Activated naive CD4-positive, alpha-beta T cell treated with anti-CD3 and anti-CD28 coated beads, Interleukin-2, amount 50 U/mL, for 24 hours (primary cell): ENCODE results near the gene DMXL2.
"Not testable (repeated sequence)": the region's sequence is repeated elsewhere in the genome, so short reads cannot be mapped to it uniquely, and the experiment has no call there.

Experiments
- H3K27ac Mint-ChIP-seq: one replicate; pipeline ENCODE4 v1.8.0; 2021; ENCODE audit warnings: mild to moderate bottlenecking, mixed read lengths
- H3K27me3 Mint-ChIP-seq: one replicate; pipeline ENCODE4 v1.8.0; 2021; ENCODE audit warnings: mixed read lengths
- H3K36me3 Mint-ChIP-seq: one replicate; pipeline ENCODE4 v1.8.0; 2021; ENCODE audit warnings: mixed read lengths
- H3K4me1 Mint-ChIP-seq: one replicate; pipeline ENCODE4 v1.8.0; 2021; ENCODE audit warnings: mixed read lengths
- H3K4me3 Mint-ChIP-seq: one replicate; pipeline ENCODE4 v1.8.0; 2021; ENCODE audit warnings: mild to moderate bottlenecking, mixed read lengths
- H3K9me3 Mint-ChIP-seq: one replicate; pipeline ENCODE4 v1.8.0; 2021; ENCODE audit warnings: mixed read lengths

The DMXL2 gene, protein sequence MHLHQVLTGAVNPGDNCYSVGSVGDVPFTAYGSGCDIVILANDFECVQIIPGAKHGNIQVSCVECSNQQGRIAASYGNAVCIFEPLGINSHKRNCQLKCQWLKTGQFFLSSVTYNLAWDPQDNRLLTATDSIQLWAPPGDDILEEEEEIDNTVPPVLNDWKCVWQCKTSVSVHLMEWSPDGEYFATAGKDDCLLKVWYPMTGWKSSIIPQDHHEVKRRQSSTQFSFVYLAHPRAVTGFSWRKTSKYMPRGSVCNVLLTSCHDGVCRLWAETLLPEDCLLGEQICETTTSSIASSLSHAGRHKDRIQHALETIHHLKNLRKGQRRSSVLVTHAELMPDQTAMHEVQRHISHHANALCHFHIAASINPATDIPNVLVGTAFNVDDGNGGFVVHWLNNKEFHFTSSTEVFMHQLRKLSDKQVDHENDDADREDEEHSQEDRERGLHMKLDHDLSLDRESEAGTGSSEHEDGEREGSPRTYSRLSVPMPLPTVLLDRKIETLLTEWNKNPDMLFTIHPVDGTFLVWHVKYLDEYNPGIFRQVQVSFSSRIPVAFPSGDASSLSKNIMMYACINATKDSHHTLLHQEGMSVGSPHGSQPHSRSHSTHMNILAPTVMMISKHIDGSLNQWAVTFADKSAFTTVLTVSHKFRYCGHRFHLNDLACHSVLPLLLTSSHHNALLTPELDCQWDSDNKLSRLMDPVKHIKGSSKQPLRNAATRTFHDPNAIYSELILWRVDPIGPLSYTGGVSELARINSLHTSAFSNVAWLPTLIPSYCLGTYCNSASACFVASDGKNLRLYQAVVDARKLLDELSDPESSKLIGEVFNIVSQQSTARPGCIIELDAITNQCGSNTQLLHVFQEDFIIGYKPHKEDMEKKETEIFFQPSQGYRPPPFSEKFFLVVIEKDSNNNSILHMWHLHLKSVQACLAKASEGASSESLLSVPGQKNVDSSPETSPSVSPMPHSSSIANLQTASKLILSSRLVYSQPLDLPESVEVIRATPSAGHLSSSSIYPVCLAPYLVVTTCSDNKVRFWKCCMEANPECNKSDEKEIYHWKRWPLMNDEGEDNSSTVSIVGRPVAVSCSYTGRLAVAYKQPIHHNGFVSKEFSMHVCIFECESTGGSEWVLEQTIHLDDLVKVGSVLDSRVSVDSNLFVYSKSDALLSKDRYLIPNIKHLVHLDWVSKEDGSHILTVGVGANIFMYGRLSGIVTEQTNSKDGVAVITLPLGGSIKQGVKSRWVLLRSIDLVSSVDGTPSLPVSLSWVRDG (N-terminal part only)

DNA sequence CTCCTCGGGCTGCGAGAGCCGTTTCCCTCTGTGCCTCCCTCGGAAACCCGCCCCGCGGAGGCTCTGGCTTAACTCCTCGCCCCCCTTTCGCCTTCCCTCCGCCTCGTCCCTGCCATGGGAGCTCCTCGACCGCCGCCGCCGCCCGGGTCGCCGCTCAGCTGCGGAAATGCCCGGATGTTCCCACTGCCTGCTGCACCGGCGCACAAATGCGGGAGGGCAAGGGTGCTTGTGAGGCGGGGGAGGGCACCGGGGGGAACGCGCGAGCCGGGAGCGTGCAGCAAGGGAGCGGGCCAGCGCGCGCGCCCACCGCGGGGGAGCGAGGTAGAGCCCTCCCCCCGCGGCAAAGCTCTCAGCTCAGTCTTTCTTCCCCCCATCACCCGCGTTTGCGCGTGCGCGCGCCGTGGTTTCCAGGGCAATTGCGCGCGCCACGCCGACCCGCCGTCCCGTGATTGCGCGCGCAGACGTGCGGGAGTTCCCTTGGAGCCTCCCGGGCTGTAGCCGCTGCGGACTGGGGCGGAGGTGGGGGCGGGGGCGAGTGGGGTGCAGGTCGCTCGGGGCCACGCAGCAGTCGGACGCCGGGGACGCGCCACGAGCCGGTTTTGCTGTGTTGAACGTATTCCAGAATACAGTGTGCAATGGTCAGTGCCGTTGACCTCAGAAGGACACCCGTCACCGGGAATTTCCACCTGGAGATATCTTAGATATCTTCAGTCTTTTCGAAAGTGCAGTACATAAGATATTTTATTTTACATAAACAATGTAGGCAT lies at the start of gene DMXL2:
TSS of gene DMXL2 (minus strand) at position 168 of the 767 bp plus-strand sequence. CDS start 226 bp downstream, outside the sequence.
- Mint-ChIP-seq H3K9me3 (no peaks in the 10 kb centered on the region), H3K27ac (peak within 1 kb of the TSS; percentile 83), H3K27me3 (peaks cover 2% of the 10 kb centered on the region), H3K4me1 (peaks cover 29% of the 10 kb centered on the region), H3K36me3 (no peaks in the 10 kb centered on the region), H3K4me3 (peak within 1 kb of the TSS; percentile 90)

- Mint-ChIP-seq H3K27me3 (peaks cover 10% of the 10 kb centered on the region), H3K36me3 (no peaks in the 10 kb centered on the region), H3K4me3 (no peak overlapping the region)
Observed at GRCh38 chr15:51672155-51672687, 49.6 kb upstream of the DMXL2 start.

GRCh38 chr15:51669381-51669780 lies 46.8 kb upstream of the DMXL2 start:
- Mint-ChIP-seq H3K4me3 (no peak overlapping the region), H3K36me3 (no peaks in the 10 kb centered on the region), H3K9me3 (no peaks in the 10 kb centered on the region), H3K27ac (no peak overlapping the region), H3K27me3 (peaks cover 10% of the 10 kb centered on the region), H3K4me1 (no peaks in the 10 kb centered on the region)

More at GRCh38 chr15:51672155-51672687, 49.6 kb upstream of the DMXL2 start:
- Mint-ChIP-seq H3K9me3 (no peaks in the 10 kb centered on the region), H3K4me1 (no peaks in the 10 kb centered on the region), H3K27ac (no peak overlapping the region)

DNA sequence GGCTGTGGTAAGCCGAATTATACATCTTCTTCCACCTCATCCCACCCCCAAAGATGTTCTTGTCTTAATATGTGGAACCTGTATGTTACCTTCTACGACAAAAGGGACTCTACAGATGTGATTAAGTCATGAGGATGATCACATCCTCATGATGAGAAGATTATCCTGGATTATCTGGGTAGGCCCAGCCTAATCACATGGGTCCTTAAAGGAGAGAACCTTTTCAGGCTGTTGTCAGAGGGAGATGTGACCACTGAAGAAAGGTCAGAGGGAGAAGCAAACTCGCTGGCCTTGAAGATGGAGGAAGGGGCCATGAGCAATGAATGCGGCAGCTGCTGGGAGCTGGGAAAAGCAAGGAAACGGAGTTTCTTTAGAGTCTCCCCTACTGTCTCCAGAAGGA lies 45.9 kb upstream of the DMXL2 start:
- H3K4me3 Mint-ChIP-seq, result no peak overlapping the region
- H3K9me3 Mint-ChIP-seq, result no peaks in the 10 kb centered on the region
- no peaks in the 10 kb centered on the region for H3K4me1 Mint-ChIP-seq
- no peaks in the 10 kb centered on the region for H3K36me3 Mint-ChIP-seq
- no peak overlapping the region for H3K27ac Mint-ChIP-seq
- H3K27me3 Mint-ChIP-seq, result peaks cover 10% of the 10 kb centered on the region

- H3K27me3 Mint-ChIP-seq, result peaks cover 9% of the 10 kb centered on the region
- H3K9me3 Mint-ChIP-seq, result no peaks in the 10 kb centered on the region
- H3K27ac Mint-ChIP-seq, result no peak overlapping the region
- H3K4me3 Mint-ChIP-seq, result no peak overlapping the region
- no peaks in the 10 kb centered on the region for H3K4me1 Mint-ChIP-seq
- H3K36me3 Mint-ChIP-seq, result no peaks in the 10 kb centered on the region
Observed at GRCh38 chr15:51667478-51667877, 44.9 kb upstream of the DMXL2 start.

DNA sequence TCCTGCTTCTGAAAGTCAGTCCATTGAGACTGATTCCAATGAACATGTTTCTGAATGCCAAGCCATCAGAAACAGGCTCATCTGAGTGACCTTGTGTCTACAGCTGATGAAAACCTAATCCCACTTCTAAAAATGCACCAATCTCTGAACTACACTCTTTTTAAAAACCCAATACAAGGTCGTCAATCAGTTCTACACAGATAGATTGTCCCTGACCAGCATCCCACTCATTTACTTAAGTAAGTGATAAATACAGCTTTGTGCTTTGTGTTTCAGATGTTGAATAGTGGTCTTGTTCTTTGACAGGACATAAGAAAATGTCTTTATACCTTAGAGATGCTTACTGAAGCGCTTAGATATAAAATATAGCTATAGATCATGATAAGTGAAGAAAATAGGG lies 38.5 kb upstream of the DMXL2 start:
- H3K9me3 Mint-ChIP-seq, result no peaks in the 10 kb centered on the region
- H3K4me1 Mint-ChIP-seq, result no peaks in the 10 kb centered on the region
- no peak overlapping the region for H3K27ac Mint-ChIP-seq
- no peaks in the 10 kb centered on the region for H3K27me3 Mint-ChIP-seq
- no peaks in the 10 kb centered on the region for H3K36me3 Mint-ChIP-seq
- no peak overlapping the region for H3K4me3 Mint-ChIP-seq

GRCh38 chr15:51658664-51659063 lies 36.1 kb upstream of the DMXL2 start:
- H3K36me3 Mint-ChIP-seq, result no peaks in the 10 kb centered on the region
- no peak overlapping the region for H3K4me3 Mint-ChIP-seq
- H3K9me3 Mint-ChIP-seq, result no peaks in the 10 kb centered on the region
- no peaks in the 10 kb centered on the region for H3K27me3 Mint-ChIP-seq
- no peak overlapping the region for H3K27ac Mint-ChIP-seq
- H3K4me1 Mint-ChIP-seq, result no peaks in the 10 kb centered on the region

DNA sequence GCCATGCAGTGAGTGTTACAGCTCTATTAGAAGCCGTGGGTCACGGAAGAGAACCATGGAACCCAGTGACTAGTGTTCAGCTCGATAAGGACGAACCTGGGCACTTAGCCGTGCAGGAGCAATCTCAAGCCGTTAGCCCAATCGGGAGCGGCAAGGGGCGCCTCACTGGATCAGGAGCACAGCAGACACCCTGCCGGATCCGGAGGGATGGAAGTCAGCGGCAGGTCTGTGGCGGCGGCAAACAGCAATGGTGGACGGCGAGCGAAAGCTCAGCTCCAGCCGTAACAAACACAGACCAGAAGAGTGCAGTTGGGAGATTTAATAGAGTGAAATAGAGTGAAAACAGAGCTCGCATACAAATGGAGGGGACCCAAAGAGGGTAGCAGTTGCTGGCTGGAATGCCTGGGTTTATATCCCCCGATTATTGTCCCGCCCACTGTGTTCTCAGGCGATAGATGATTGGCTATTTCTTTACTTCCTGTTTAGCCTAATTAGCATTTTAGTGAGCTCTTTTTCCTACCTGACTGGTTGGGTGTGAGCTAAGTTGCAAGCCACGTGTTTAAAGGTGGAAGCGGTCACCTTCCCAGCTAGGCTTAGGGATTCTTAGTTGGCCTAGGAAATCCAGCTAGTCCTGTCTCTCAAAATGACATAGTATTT lies 33.0 kb upstream of the DMXL2 start:
- not testable (repeated sequence) for H3K36me3 Mint-ChIP-seq, H3K27me3 Mint-ChIP-seq, H3K4me1 Mint-ChIP-seq, H3K27ac Mint-ChIP-seq, H3K4me3 Mint-ChIP-seq, H3K9me3 Mint-ChIP-seq

- H3K27ac Mint-ChIP-seq, result no peak overlapping the region
- H3K4me1 Mint-ChIP-seq, result no peaks in the 10 kb centered on the region
- no peak overlapping the region for H3K4me3 Mint-ChIP-seq
- H3K27me3 Mint-ChIP-seq, result no peaks in the 10 kb centered on the region
- no peaks in the 10 kb centered on the region for H3K36me3 Mint-ChIP-seq
- no peaks in the 10 kb centered on the region for H3K9me3 Mint-ChIP-seq
Observed at GRCh38 chr15:51652084-51652668, 29.6 kb upstream of the DMXL2 start.

GRCh38 chr15:51649659-51650521 lies 27.3 kb upstream of the DMXL2 start:
- Mint-ChIP-seq H3K4me1 (no peaks in the 10 kb centered on the region), H3K27ac (no peak overlapping the region), H3K36me3 (no peaks in the 10 kb centered on the region), H3K9me3 (no peaks in the 10 kb centered on the region), H3K4me3 (no peak overlapping the region), H3K27me3 (no peaks in the 10 kb centered on the region)

- not testable (repeated sequence) for H3K36me3 Mint-ChIP-seq, H3K4me3 Mint-ChIP-seq, H3K27me3 Mint-ChIP-seq, H3K4me1 Mint-ChIP-seq, H3K9me3 Mint-ChIP-seq, H3K27ac Mint-ChIP-seq
Observed at GRCh38 chr15:51648643-51649042, 26.1 kb upstream of the DMXL2 start.

DNA sequence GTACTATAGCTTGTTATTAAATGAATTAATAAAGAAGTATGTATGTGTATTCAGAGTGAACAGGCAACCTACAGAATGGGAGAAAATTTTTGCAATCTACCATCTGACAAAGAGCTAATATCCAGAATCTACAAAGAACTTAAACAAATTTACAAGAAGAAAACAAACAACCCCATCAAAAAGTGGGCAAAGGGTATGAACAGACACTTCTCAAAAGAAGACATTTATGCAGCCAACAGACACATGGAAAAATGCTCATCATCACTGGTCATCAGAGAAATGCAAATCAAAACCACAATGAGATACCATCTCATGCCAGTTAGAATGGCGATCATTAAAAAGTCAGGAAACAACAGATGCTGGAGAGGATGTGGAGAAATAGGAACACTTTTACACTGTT lies 25.5 kb upstream of the DMXL2 start:
- not testable (repeated sequence) for H3K4me1 Mint-ChIP-seq, H3K27me3 Mint-ChIP-seq, H3K4me3 Mint-ChIP-seq, H3K36me3 Mint-ChIP-seq, H3K27ac Mint-ChIP-seq, H3K9me3 Mint-ChIP-seq

- H3K27me3 Mint-ChIP-seq, result no peaks in the 10 kb centered on the region
- H3K4me1 Mint-ChIP-seq, result no peaks in the 10 kb centered on the region
- no peak overlapping the region for H3K27ac Mint-ChIP-seq
- no peak overlapping the region for H3K4me3 Mint-ChIP-seq
- no peaks in the 10 kb centered on the region for H3K36me3 Mint-ChIP-seq
- no peaks in the 10 kb centered on the region for H3K9me3 Mint-ChIP-seq
Observed at GRCh38 chr15:51647128-51647562, 24.6 kb upstream of the DMXL2 start.
